B cell (primary cell): ENCODE data around the gene CXCL5. TPM values are rescaled to one million over a fixed set of nuclear protein-coding genes. Genes with fewer than 3 reads are reported as not detected.

Experiments
- ATAC-seq: fragments of 200-7000 bp; cut with Tn5 transposase; one replicate; pipeline ENCODE4 v1.10.0; 2021; ENCODE audit warnings: low read depth, mild to moderate bottlenecking, moderate number of reproducible peaks, moderate library complexity
- CTCF ChIA-PET: fragments of 350-600 bp; sonication (Branson Sonifier 250); formaldehyde crosslinking; loops from one replicate; lab custom pipeline; 2021; ENCODE audit warnings: antibody characterized with exemption, inconsistent platforms; lab: Charles Lee
- POLR2A ChIA-PET: fragments of 350-600 bp; sonication (Branson Sonifier 250); formaldehyde crosslinking; loops from one replicate; lab custom pipeline; 2021; ENCODE audit warnings: antibody characterized with exemption; lab: Charles Lee
- DNase-seq: peaks from one replicate; pipeline ENCODE4 v3.0.0; 2013
- H2AFZ ChIP-seq: 2 replicates; pipeline ENCODE4 v1.6.1; 2012; ENCODE audit warnings: mild to moderate bottlenecking, low read depth, low read length; ENCODE audit not compliant: insufficient read depth, poor library complexity, severe bottlenecking
- H3K27ac ChIP-seq, 2 donors: 1 replicate in 1 of 2; 2 replicates in 1 of 2; pipeline ENCODE4 v1.5.1; 2012 to 2013; ENCODE audit warnings: low read length in 2 of 2, mild to moderate bottlenecking in 2 of 2, moderate library complexity in 1 of 2
- H3K27me3 ChIP-seq, 4 experiments: fragments of 200-600 bp in 1 of 4; sonication (generic) in 1 of 4; replicated peaks in 1 of 4; 1 replicate in 2 of 4; 2 replicates in 2 of 4; pipeline versions ENCODE4 v1.6.1 to v1.7.0; 2013 to 2016; ENCODE audit warnings: low read length in 3 of 4, mild to moderate bottlenecking in 2 of 4, mixed read lengths in 1 of 4, moderate library complexity in 1 of 4; ENCODE audit not compliant: insufficient read depth in 4 of 4, control insufficient read depth in 3 of 4; ENCODE audit errors: control extremely low read depth in 1 of 4
- H3K36me3 ChIP-seq, 2 experiments: replicated peaks in 1 of 2; 1 replicate in 1 of 2; 2 replicates in 1 of 2; pipeline versions ENCODE4 v1.6.1 to v1.7.1; 2013; ENCODE audit warnings: low read length in 1 of 2; ENCODE audit not compliant: insufficient read depth in 2 of 2, control insufficient read depth in 1 of 2; ENCODE audit errors: control extremely low read depth in 1 of 2, extremely low read depth in 1 of 2
- H3K4me1 ChIP-seq, 2 donors: fragments of 200-600 bp in 1 of 2; sonication (generic) in 1 of 2; 1 replicate in 1 of 2; 2 replicates in 1 of 2; pipeline versions ENCODE4 v1.5.1 to v1.6.1; 2013 to 2017; ENCODE audit warnings: low read length in 2 of 2; ENCODE audit not compliant: control insufficient read depth in 2 of 2, insufficient read depth in 2 of 2
- H3K4me2 ChIP-seq: replicated peaks from 2 replicates; pipeline ENCODE3; 2012; ENCODE audit warnings: mild to moderate bottlenecking, low read depth, low read length; ENCODE audit not compliant: poor library complexity, severe bottlenecking
- H3K4me3 ChIP-seq, 5 experiments: fragments of 200-600 bp in 1 of 5; sonication (generic) in 1 of 5; 1 replicate in 3 of 5; 2 replicates in 2 of 5; pipeline versions ENCODE4 v1.5.1 to v1.7.0; 2011 to 2016; ENCODE audit warnings: low read length in 4 of 5, mild to moderate bottlenecking in 4 of 5, low read depth in 2 of 5, control low read depth in 1 of 5, moderate library complexity in 1 of 5; ENCODE audit not compliant: insufficient read depth in 1 of 5; ENCODE audit errors: control extremely low read depth in 1 of 5, extremely low read depth in 1 of 5
- H3K79me2 ChIP-seq: fragments of 200-600 bp; sonication (generic); one replicate; pipeline ENCODE4 v1.6.0; 2016; ENCODE audit warnings: low read length; ENCODE audit not compliant: control insufficient read depth, insufficient read depth
- H3K9ac ChIP-seq: fragments of 200-600 bp; sonication (generic); 2 replicates; pipeline ENCODE4 v1.6.1; 2017; ENCODE audit warnings: mild to moderate bottlenecking, low read length, moderate library complexity
- H3K9me3 ChIP-seq, 3 donors: one replicate each; pipeline versions ENCODE4 v1.6.1 to v1.7.1; 2013; ENCODE audit warnings: low read length in 2 of 3; ENCODE audit not compliant: control insufficient read depth in 2 of 3, insufficient read depth in 1 of 3; ENCODE audit errors: control extremely low read depth in 1 of 3
- H4K20me1 ChIP-seq: 2 replicates; pipeline ENCODE4 v1.6.0; 2012; ENCODE audit warnings: mild to moderate bottlenecking, low read length; ENCODE audit not compliant: insufficient read depth, control insufficient read depth, poor library complexity, severe bottlenecking
- H3K27ac Mint-ChIP-seq: one replicate; pipeline ENCODE4 v1.8.0; 2021; ENCODE audit warnings: mixed read lengths
- H3K27me3 Mint-ChIP-seq: one replicate; pipeline ENCODE4 v1.8.0; 2021; ENCODE audit warnings: mixed read lengths
- H3K4me1 Mint-ChIP-seq: one replicate; pipeline ENCODE4 v1.8.0; 2021; ENCODE audit warnings: mixed read lengths
- H3K4me3 Mint-ChIP-seq: one replicate; pipeline ENCODE4 v1.8.0; 2021; ENCODE audit warnings: mixed read lengths
- H3K9me3 Mint-ChIP-seq: one replicate; pipeline ENCODE4 v1.8.0; 2022; ENCODE audit warnings: mixed read lengths; ENCODE audit not compliant: insufficient read depth
- CTCF ChIP-seq: fragments of 200-600 bp; IDR thresholded peaks from one replicate; pipeline ENCODE4 v1.8.0; 2022; ENCODE audit warnings: antibody characterized with exemption, mild to moderate bottlenecking
- EZH2 ChIP-seq: IDR thresholded peaks from 2 replicates; pipeline ENCODE4 v1.6.1; 2012; ENCODE audit warnings: borderline replicate concordance, low read depth, mild to moderate bottlenecking, moderate library complexity, low read length; ENCODE audit not compliant: insufficient read depth, poor library complexity, severe bottlenecking
- WGBS: methylation state at CpG from one replicate; pipeline ENCODE4 v1.1.5; 2013; ENCODE audit warnings: missing lambda C conversion rate; ENCODE audit not compliant: insufficient coverage; 5-methylcytosine and 5-hydroxymethylcytosine counted together
- intact Hi-C: fragments of 100-400 bp; cut with micrococcal nuclease; formaldehyde crosslinking; loops from one replicate; pipeline ENCODE4 v1.10.0; 2022
- polyA plus RNA-seq: library from polyadenylated mRNA; depleted of rRNA; stranded (reverse); fragments of >200 nt; gene quantifications from 2 replicates; pipeline ENCODE4 v1.2.3, GENCODE V29; 2012
- total RNA-seq, 2 donors: library from RNA; stranded (reverse); fragments of 120-200 nt in 1 of 2; gene quantifications; 1 replicate in 1 of 2; 2 replicates in 1 of 2; pipeline versions ENCODE4 v1.2.3 to v1.2.4, GENCODE V29; 2013 to 2022

The CXCL5 gene
- total and polyA plus RNA-seq, 2 donors (not counting 1 experiment from before 2014, with no cell fraction given) = not detected

- ATAC-seq = no peak
- Mint-ChIP-seq H3K4me1 (no peaks in the 10 kb centered on the region), H3K9me3 (peaks cover 2% of the 10 kb centered on the region), H3K4me3 (no peak overlapping the region), H3K27me3 (no peaks in the 10 kb centered on the region), H3K27ac (no peak overlapping the region)
- no peaks in the 10 kb centered on the region for H4K20me1 ChIP-seq
- ChIA-PET POLR2A (no interaction called here), CTCF (no interaction called here)
- H3K36me3 ChIP-seq = no peaks in the 10 kb centered on the region
- no peak overlapping the region for H3K4me3 ChIP-seq
- H3K9me3 ChIP-seq = no peaks in the 10 kb centered on the region
- no peaks in the 10 kb centered on the region for H3K27me3 ChIP-seq
- no peaks in the 10 kb centered on the region for H3K79me2 ChIP-seq
- intact Hi-C loops = no loop called here
- H3K9ac ChIP-seq = no peak overlapping the region
- TF ChIP-seq CTCF = no peak
- TF ChIP-seq EZH2 = no peak
- DNase-seq = no peak
- H3K27ac ChIP-seq = no peak overlapping the region
- no peak overlapping the region for H2AFZ ChIP-seq
- 100% methylated on average over 1 of the region's 2 CpGs for WGBS
- H3K4me2 ChIP-seq = no peak overlapping the region
- H3K4me1 ChIP-seq = no peaks in the 10 kb centered on the region
These were observed 25.2 kb upstream of the CXCL5 start for GRCh38 chr4:74023709-74024108.

GRCh38 chr4:74021601-74022000, 23.1 kb upstream of the CXCL5 start:
- H3K4me1 ChIP-seq = no peaks in the 10 kb centered on the region
- WGBS = no CpG with 5 or more reads among the region's 2 CpGs
- no peak for ATAC-seq

More at GRCh38 chr4:74021601-74022000, 23.1 kb upstream of the CXCL5 start:
- Mint-ChIP-seq H3K4me3 (no peak overlapping the region), H3K9me3 (peaks cover 2% of the 10 kb centered on the region), H3K27ac (no peak overlapping the region), H3K27me3 (no peaks in the 10 kb centered on the region), H3K4me1 (no peaks in the 10 kb centered on the region)
- Histone ChIP-seq H4K20me1 (no peaks in the 10 kb centered on the region), H3K27me3 (no peaks in the 10 kb centered on the region), H3K4me2 (no peak overlapping the region), H3K27ac (no peak overlapping the region), H3K4me3 (no peak overlapping the region), H3K9me3 (no peaks in the 10 kb centered on the region), H3K36me3 (no peaks in the 10 kb centered on the region), H3K79me2 (no peaks in the 10 kb centered on the region), H2AFZ (no peak overlapping the region), H3K9ac (no peak overlapping the region)
- POLR2A ChIA-PET = no interaction called here
- intact Hi-C loops = no loop called here
- DNase-seq = no peak
- no peak for TF ChIP-seq CTCF
- no peak for TF ChIP-seq EZH2
- CTCF ChIA-PET = no interaction called here
